AG09319 (cell line): ENCODE results near the gene KRT12.
A peak's percentile ranks its signal among the peaks of the same experiment; 100 is the strongest.

Experiments
- DNase-seq: peaks from one replicate; pipeline ENCODE4 v3.0.0-alpha.2; 2010; ENCODE audit warnings: low read depth; ENCODE audit errors: extremely low read depth
- TF ChIP-seq, protein P1 (sequence below): IDR thresholded peaks from 2 replicates; pipeline ENCODE4 v1.5.1; 2011; ENCODE audit warnings: low read depth, mild to moderate bottlenecking, inconsistent platforms, low read length, moderate library complexity

The KRT12 gene

GRCh38 chr17:40909755-40910154 lies 42.7 kb upstream of the KRT12 start:
- peak; percentile 51 for DNase-seq
- TF ChIP-seq, protein P1, sequence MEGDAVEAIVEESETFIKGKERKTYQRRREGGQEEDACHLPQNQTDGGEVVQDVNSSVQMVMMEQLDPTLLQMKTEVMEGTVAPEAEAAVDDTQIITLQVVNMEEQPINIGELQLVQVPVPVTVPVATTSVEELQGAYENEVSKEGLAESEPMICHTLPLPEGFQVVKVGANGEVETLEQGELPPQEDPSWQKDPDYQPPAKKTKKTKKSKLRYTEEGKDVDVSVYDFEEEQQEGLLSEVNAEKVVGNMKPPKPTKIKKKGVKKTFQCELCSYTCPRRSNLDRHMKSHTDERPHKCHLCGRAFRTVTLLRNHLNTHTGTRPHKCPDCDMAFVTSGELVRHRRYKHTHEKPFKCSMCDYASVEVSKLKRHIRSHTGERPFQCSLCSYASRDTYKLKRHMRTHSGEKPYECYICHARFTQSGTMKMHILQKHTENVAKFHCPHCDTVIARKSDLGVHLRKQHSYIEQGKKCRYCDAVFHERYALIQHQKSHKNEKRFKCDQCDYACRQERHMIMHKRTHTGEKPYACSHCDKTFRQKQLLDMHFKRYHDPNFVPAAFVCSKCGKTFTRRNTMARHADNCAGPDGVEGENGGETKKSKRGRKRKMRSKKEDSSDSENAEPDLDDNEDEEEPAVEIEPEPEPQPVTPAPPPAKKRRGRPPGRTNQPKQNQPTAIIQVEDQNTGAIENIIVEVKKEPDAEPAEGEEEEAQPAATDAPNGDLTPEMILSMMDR, result no peak

DNA sequence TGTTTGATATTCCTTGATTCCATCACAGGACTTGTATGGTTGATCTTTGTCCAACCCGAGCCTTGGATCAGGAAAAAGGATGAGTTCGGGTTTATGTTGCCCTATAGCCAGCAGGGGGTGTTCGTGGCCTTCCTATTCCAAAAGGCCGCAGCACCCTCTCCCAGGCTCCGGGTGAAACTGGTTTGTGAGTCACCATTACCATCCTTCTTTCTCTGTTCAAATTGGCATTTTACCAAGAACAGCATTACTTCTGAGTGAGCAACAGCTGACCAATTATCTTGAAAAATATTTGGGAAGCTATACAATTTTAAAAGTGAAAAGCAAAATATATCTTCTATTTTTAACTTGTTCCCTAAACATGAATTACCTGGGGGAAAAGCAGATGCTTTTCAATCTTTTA lies 42.3 kb upstream of the KRT12 start:
- TF ChIP-seq, protein P1, result peak; percentile 77
- peak; percentile 91 for DNase-seq

GRCh38 chr17:40906613-40907012 lies 39.6 kb upstream of the KRT12 start:
- TF ChIP-seq, protein P1, result no peak
- no peak for DNase-seq

DNA sequence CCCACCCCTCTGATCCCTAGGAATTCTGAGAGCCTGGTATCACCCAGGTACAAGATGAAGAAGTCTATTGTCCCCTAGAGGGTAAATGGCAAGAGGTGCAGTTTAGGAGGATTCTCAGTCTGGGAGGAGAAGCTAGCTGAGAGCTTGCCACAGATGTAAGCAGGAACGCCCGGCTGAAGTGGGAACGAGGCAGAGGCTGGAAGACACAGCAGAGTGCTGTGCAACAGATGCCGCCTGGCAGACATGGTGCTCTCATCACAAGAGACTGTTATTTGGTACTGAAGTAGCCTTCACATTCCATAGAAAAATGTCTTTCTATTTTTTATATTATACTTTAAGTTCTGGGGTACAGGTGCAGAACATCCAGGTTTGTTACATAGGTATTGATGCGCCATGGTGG lies 38.3 kb upstream of the KRT12 start:
- no peak for DNase-seq
- TF ChIP-seq, protein P1, result no peak

- no peak for DNase-seq
- TF ChIP-seq, protein P1, result no peak
Observed at GRCh38 chr17:40903129-40903847, 36.3 kb upstream of the KRT12 start.

GRCh38 chr17:40902498-40902897 lies 35.5 kb upstream of the KRT12 start:
- TF ChIP-seq, protein P1, result no peak
- no peak for DNase-seq

- no peak for DNase-seq
- TF ChIP-seq, protein P1, result no peak
Observed at GRCh38 chr17:40901981-40902474, 35.0 kb upstream of the KRT12 start.
